HG03378 (cell line): ENCODE data around the gene PIGC.

Source experiments
- ATAC-seq: cut with Tn5 transposase; IDR thresholded peaks from one replicate; pipeline ENCODE4 v1.9.1; 2021; ENCODE audit warnings: mild to moderate bottlenecking, moderate library complexity; ENCODE audit not compliant: unreplicated experiment

The PIGC gene

GRCh38 chr1:172443666-172444453 is at the start of gene PIGC:
PIGC (minus strand) TSS chr1:172444069; CDS start chr1:172442622, 1,447 bp downstream.
- ATAC-seq: peak; percentile 94

DNA sequence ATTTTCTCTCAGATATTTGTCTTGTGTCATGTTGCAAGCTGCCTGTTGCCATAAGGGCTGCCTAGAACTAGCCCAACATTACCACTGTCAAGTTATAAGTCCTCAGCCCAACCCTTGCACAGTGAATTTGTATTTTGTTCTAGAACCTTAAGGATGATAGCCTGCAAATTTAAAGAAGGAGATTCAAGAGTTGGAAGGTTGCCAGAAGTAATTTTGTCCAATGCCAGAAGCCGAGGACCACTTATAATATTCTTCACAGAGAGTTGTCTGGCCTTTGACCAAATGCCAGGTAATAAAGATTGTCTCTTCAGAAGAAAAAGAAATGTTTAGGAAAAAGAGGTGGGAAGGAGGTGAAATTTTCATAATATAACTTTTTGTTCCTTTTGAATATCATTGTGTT is 48.6 kb upstream of the PIGC start:
- no peak for ATAC-seq

DNA sequence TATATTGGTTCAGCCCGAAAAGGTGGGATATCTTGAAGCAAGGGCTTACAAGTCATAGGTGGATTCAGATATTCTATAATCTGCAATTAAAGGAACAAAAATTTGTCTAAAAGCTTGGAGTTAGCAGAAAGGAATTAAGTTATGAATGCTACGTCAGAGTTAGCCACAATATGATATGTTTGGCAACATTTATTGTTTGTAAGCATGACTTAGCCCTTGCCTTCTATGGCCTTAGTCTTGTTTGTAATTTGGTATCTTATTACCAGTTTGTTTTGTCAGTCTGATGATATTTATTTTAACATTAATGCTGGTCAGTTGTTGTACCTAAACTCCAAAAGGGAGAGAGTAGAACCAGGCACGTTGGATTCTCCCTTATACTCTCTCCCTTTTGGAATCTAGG is 46.0 kb upstream of the PIGC start:
- no peak for ATAC-seq

GRCh38 chr1:172488393-172488792 is 44.5 kb upstream of the PIGC start:
- no peak for ATAC-seq

DNA sequence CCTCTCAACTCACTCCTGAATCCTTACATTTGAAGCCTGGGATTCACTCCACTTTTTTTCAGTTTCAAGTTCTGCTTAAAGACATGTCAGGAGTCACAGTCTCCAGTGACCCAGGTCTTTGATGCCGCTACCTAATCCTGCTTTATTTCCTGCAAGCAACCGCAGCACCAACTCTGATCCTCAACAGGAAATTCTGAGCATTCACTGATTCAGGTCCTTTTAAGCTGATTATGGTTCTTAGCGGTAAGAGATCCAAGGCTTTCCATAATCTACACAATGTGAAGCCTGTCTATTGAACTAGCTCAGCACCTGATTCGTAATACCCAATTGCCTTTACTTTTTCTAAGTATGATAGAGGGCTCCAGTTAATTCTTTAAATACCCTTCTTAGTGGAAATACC is 43.7 kb upstream of the PIGC start:
- ATAC-seq: no peak

- no peak for ATAC-seq
Measured at GRCh38 chr1:172486805-172487454, 43.1 kb upstream of the PIGC start.

GRCh38 chr1:172485626-172486025 is 41.8 kb upstream of the PIGC start:
- ATAC-seq: no peak

GRCh38 chr1:172484252-172484651 is 40.4 kb upstream of the PIGC start:
- no peak for ATAC-seq

DNA sequence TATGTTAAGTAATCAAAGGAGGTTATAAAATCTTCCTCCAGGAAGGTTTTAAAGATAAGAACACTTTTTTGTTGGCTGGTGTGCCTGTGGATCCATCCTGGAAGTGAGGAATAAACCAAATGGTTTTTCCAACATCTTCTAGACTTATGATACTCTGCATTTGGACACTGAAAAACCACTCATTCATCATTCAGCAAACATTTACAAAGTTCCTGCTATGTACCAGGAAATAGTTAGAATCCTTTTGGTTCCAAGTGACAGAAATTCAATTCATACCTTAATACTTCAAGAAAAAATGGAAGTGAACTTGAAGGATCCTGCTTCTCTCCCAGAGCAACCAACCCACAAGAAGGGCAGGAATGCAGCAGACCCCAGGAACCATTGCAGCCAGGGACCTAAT is 39.6 kb upstream of the PIGC start:
- ATAC-seq: no peak

DNA sequence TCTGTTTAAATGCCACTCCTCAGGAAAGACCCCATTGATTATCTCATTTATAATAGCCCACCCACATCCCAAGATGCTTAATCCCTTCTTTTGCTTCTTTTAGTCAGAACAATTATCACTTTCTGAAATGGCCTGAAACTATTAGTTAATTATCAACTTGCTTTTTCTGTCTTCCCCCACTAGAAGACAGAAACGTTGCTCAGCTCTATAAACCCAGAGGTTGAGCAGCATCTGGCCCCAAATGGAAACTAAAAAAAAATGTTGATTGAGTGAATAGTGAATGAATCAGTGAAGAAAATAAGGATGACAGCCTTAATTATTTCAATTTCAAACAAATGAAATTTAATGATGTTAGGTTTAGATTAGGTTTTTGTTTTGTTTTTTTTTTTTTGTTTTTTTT is 38.2 kb upstream of the PIGC start:
- no peak for ATAC-seq

- no peak for ATAC-seq
Measured at GRCh38 chr1:172480431-172480830, 36.6 kb upstream of the PIGC start.

- ATAC-seq: no peak
Measured at GRCh38 chr1:172478485-172478884, 34.6 kb upstream of the PIGC start.

- ATAC-seq: no peak
Measured at GRCh38 chr1:172477741-172478140, 33.9 kb upstream of the PIGC start.

GRCh38 chr1:172477216-172477615 is 33.3 kb upstream of the PIGC start:
- ATAC-seq: no peak

- ATAC-seq: no peak
Measured at GRCh38 chr1:172476218-172476811, 32.4 kb upstream of the PIGC start.

- ATAC-seq: no peak
Measured at GRCh38 chr1:172473842-172474241, 30.0 kb upstream of the PIGC start.

DNA sequence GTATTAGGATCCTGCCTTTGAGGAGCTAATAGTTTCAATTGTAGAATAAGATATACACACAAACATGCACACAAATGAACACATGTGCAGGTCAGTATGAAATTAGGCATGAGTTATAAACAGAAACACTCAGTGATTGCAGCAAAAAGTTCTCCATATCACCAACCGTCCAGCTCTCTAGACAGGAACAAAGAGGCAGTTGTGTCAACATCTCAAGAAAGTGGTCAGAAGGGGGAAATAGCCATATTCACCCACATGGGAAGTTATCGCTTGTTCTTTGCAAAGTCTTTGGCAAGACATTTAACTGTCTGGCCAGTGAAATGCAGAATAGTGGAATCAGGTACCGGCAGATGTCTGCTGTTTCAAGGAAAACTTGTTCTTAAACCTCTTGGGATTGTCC is 29.4 kb upstream of the PIGC start:
- ATAC-seq: no peak

- ATAC-seq: no peak
Measured at GRCh38 chr1:172472495-172472894, 28.6 kb upstream of the PIGC start.

DNA sequence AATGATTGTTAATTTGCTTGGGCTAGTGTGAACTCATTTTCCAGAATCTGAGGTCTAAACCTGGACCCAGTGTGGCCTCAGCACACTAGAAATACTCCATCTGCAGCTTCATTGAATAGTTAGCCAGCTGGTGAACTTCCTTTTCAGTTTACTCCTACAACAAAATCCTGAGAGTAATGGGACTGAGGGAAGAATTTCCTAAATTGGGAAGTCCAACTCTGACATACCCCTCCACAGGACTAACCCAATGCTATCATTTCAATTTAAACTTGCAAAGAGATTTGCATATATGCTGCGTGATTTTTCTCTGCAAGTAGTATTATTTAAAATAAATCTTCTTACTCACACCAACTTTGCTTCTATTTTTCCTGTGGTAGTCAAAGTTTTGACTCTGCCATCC is 27.8 kb upstream of the PIGC start:
- no peak for ATAC-seq

- no peak for ATAC-seq
Measured at GRCh38 chr1:172470149-172470548, 26.3 kb upstream of the PIGC start.

DNA sequence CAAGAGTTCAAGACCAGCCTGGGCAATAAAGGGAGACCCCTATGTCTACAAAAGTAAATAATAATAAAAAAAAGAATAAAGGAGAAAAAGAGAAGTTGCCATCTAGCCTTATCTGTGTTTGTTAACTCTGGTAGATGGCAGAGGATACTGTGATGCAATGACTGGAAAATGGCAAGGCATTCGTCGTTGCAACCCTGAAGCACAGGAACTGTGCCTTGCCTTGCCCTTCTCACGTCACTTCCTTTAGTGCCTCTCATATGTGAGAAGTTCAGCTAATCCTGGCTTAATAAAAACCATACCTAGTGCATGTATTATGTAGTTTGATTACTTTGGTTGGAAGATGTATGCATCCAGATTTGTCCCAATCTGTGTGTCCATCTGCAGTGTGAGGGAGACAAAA is 25.8 kb upstream of the PIGC start:
- ATAC-seq: no peak

DNA sequence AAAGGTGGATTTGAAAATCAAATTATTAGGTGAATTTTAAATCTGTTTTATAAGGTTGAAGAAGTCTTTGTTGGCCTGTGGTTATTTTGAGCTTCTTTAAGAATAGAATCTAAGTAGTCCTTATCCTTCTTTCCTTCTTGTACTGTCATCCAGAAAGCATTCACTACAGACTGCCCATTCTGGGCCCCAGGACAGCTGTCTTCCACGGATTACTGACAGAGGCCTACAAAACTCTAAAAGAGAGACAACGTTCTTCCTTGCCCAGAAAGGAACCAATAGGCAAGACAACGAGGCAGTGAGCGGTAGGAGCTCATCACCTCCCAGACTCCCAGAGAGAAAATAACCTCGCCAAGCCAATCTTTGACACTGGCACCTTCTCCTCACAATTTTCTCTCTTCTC is 24.4 kb upstream of the PIGC start:
- ATAC-seq: no peak
